Testis (tissue), 2 donors: ENCODE data around the gene ABHD12B.

Experiments used
- CTCF ChIP-seq, 3 experiments: fragments of 450-650 bp in 2 of 3; fragments of 200-600 bp in 1 of 3; sonication (generic) in 1 of 3; IDR thresholded peaks; one replicate each; pipeline ENCODE4 v1.5.1; 2016 to 2019; ENCODE audit warnings: antibody characterized with exemption in 3 of 3, mild to moderate bottlenecking in 2 of 3, moderate library complexity in 1 of 3
- POLR2A ChIP-seq: fragments of 450-650 bp; IDR thresholded peaks from one replicate; pipeline ENCODE4 v1.6.1; 2017; ENCODE audit warnings: antibody characterized with exemption, mild to moderate bottlenecking, moderate library complexity

GRCh38 chr14:50943261-50943942 lies 71.5 kb downstream of the ABHD12B start:
- TF ChIP-seq CTCF (IDR thresholded peaks at IDR 0.05) (no peak), POLR2A (no peak)
